Fibroblast of the aortic adventitia (primary cell): Measurements from ENCODE around the gene EMID1. TPM values are rescaled to one million over a fixed set of nuclear protein-coding genes. Genes with fewer than 3 reads are reported as not detected.

ENCODE experiments used
- DNase-seq: peaks from one replicate; pipeline ENCODE4 v3.0.0-alpha.2; 2010; ENCODE audit warnings: low read depth
- H3K4me3 ChIP-seq: 2 replicates; pipeline ENCODE4 v1.5.1; 2011; ENCODE audit warnings: low read depth, mild to moderate bottlenecking, control low read depth, low read length, moderate library complexity
- total RNA-seq: library from RNA; depleted of rRNA; stranded (reverse); fragments of >200 nt; gene quantifications from 2 replicates; pipeline ENCODE4 v1.2.3, GENCODE V29; 2012; ENCODE audit warnings: low replicate concordance
- TF ChIP-seq, protein P1 (sequence below): IDR thresholded peaks from 2 replicates; pipeline ENCODE4 v1.5.1; 2011; ENCODE audit warnings: mild to moderate bottlenecking, low read length, control low read depth, inconsistent platforms; ENCODE audit not compliant: insufficient read depth

Gene EMID1
- total RNA-seq, 1 donor: not detected

DNA sequence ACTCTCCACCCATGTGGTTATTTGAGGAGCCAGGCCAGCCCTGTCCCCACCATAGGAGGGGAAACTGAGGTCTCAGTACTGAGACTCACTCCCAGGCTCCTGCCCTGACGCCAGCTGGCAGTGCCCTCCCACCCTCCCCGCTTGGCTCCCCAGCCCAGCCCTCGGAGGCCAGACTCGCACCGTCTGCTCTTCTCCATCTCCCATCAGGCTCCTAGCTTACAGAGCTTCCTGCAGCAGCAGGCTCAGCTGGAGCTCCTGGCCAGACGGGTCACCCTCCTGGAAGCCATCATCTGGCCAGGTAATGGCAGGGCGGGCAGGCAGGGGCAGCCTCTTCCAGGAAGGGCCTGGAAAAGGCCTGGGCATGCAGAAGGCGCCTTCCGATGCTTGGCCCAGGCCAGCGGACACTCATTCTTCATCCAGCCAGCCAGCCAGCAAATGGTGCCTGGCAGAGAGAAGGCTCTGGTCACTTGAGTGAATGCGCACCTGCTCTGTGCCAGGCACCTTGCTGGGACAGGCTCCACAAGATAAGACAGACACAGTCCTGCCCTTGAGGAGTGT lies 49.4 kb downstream of the EMID1 start:
- no peak for DNase-seq
- H3K4me3 ChIP-seq: no peak overlapping the region
- TF ChIP-seq, protein P1, sequence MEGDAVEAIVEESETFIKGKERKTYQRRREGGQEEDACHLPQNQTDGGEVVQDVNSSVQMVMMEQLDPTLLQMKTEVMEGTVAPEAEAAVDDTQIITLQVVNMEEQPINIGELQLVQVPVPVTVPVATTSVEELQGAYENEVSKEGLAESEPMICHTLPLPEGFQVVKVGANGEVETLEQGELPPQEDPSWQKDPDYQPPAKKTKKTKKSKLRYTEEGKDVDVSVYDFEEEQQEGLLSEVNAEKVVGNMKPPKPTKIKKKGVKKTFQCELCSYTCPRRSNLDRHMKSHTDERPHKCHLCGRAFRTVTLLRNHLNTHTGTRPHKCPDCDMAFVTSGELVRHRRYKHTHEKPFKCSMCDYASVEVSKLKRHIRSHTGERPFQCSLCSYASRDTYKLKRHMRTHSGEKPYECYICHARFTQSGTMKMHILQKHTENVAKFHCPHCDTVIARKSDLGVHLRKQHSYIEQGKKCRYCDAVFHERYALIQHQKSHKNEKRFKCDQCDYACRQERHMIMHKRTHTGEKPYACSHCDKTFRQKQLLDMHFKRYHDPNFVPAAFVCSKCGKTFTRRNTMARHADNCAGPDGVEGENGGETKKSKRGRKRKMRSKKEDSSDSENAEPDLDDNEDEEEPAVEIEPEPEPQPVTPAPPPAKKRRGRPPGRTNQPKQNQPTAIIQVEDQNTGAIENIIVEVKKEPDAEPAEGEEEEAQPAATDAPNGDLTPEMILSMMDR: no peak

DNA sequence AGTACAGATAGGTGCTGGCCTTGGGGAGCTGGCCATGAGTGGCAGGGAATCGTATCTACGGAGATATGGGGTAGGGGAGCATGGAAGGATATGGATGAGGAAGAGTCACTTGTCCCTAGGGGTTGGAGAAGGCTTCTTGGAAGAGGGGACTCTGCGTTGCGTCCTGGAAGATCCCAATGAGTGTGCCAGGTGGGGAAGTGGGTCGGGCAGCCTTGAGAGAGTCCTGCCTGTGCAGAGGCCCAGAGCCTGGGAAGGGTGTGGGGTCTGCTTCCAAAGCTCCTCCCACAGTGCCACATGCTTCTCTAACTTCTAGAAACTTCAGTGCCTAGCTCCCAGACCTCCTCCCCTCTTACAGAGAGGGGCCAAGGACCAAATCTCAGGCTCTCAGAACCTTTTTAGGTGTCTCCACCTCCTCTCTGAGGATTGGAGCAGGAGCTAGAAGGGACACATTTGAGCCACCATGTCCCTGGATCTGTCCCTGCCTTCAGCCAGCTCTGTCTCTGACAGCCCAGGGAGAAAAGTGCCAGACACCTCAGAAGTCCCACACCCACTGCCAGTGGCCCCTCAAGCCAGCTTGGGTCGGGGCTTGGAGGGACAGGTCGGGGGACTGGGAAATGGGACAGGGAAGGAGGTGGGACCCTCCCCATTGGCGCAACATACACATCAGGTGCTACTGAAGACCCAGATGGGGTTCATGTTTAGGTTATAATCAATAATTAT lies 51.1 kb downstream of the EMID1 start:
- TF ChIP-seq, protein P1: no peak
- no peak for DNase-seq
- no peak overlapping the region for H3K4me3 ChIP-seq

DNA sequence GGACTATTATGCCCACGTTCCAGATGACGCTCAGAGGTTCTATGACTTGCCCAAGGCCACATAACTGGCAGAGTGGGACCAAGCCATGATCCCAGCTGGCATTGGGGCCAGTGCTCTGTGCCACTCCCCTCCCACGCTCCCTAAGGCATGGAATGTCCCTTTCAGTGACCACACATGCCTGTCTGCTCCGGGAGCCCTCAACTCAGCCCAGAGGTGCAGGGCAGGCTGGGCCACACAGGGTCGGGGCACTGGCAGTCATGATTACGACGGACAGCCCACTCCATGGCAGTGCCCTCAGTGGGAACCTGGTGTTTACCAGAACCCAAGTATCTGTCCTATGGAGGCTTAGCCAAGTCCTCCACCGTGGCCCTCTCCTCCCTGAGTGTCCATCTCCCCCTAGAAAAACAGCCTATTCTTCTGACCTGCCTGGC lies 52.1 kb downstream of the EMID1 start:
- TF ChIP-seq, protein P1: no peak
- H3K4me3 ChIP-seq: no peak overlapping the region
- DNase-seq: no peak

DNA sequence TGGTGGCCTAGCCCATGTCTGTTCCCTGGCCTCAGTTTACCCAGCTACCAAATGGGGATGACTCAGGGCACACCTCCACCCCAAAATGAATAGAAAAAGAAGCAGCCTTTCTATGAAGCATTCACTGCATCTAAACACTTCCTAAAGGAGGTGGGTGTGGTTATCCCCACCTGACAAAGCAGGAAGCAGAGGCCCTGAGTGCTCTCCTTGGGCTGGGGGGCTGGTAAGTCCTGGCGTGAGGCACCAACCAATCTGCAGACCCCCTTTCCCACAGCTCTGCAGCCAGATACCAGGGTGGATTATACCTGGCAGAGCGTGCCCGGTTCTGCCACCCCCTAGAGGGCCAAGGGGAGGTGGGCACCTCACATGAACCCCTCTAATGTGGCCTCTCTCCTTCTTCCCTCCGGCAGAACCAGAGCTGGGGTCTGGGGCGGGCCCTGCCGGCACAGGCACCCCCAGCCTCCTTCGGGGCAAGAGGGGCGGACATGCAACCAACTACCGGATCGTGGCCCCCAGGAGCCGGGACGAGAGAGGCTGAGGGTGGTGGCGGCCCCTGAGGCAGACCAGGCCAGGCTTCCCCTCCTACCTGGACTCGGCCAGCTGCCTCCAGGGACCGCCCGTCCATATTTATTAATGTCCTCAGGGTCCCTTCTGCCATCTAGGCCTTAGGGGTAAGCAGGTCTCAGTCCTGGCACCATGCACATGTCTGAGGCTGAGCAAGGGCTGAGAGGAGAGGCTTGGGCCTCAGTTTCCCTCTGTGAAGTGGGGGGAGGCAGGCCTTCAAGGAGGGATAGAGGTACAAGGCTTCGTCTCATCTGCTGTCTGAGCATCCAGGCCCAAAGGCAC lies 52.9 kb downstream of the EMID1 start:
- H3K4me3 ChIP-seq: no peak overlapping the region
- no peak for DNase-seq
- TF ChIP-seq, protein P1: no peak

DNA sequence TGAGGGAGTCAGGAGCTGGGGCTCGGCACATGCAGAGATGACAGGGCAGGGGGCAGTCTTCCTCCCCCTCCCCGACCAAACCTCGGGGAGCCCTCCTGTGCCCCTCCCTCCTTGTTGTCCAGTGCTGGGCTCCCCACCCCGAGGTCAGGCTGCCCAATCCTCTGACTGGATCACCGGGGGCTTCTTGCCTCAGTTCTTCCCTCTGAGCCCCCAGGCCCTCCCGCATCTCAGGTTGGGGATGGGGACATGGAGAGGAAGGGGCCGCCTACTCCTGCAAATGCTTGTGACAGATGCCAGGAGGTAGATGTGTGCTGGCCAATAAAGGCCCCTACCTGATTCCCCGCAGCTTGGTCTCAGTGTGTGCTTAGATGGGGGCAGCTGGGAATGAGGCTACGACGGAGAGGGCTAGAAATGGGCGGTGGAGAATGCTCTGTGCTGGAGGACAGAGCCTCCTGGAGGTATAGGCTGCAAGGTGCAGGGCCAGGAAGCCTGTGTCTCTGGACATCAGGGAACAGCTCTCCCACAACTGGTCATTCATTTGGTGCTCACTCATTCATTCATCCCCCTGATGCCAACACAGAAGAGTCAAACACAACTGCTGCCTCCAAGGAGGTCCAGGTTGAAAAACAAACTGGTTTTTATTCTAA lies 53.7 kb downstream of the EMID1 start:
- TF ChIP-seq, protein P1: no peak
- no peak for DNase-seq

DNA sequence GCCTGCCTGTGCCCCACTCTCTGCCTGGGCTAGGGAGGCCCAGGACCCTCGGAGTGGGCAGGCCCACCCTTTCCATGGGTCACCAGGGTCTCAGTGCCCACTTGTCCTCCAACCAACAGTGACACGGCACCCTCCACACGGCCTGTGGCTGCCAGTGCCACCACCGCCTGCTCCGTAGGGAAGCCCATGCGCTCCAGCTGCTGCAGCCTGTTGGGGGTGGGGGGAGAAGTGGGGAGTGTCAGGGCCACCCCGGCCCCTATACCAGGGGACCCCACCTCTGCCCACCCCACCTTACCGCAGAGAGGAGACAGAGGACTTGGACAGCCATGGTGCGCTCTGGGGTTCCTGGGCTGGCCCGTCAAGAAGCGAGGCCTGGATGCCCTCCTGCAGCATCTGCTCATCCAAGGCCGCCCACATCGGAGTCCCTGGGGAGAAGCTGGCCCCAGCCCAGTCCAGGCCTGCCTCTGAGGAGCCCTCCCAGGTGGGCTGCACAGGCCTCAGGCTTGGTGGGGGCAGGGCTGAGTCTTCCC lies 54.4 kb downstream of the EMID1 start:
- TF ChIP-seq, protein P1: no peak
- no peak for DNase-seq

More for the DNA sequence above, 53.7 kb downstream of the EMID1 start:
- no peak overlapping the region for H3K4me3 ChIP-seq

More for the DNA sequence above, 54.4 kb downstream of the EMID1 start:
- no peak overlapping the region for H3K4me3 ChIP-seq
